Neural cell (in vitro differentiated cells): Measurements from ENCODE around the gene IL18BP. TPM values are rescaled to one million over a fixed set of nuclear protein-coding genes. Genes with fewer than 3 reads are reported as not detected.

Experiments
- H2AFZ ChIP-seq: fragments of 200-600, 300-800 bp; sonication (generic), shearing (Covaris generic); 2 replicates; pipeline ENCODE4 v1.6.0; 2014; ENCODE audit warnings: low read depth, mild to moderate bottlenecking, antibody characterized with exemption, low read length, moderate library complexity
- H3F3A ChIP-seq: fragments of 200-600 bp; shearing (Covaris generic); 2 replicates; pipeline ENCODE4 v1.6.1; 2016; ENCODE audit warnings: mild to moderate bottlenecking, moderate library complexity, mixed read lengths, antibody characterized with exemption, low read length; ENCODE audit not compliant: insufficient read depth, poor library complexity, severe bottlenecking
- H3K27ac ChIP-seq: fragments of 200-600, 300-800 bp; sonication (generic), shearing (Covaris generic); 2 replicates; pipeline ENCODE4 v1.5.1; 2014; ENCODE audit warnings: mild to moderate bottlenecking, low read length, moderate library complexity
- H3K27me3 ChIP-seq: fragments of 300-800, 200-600 bp; sonication (generic), shearing (Covaris generic); 2 replicates; pipeline ENCODE4 v1.6.0; 2014; ENCODE audit warnings: mild to moderate bottlenecking, low read depth, low read length, moderate library complexity; ENCODE audit not compliant: insufficient read depth
- H3K36me3 ChIP-seq: fragments of 300-800, 200-600 bp; sonication (generic), shearing (Covaris generic); 2 replicates; pipeline ENCODE4 v1.5.1; 2014; ENCODE audit warnings: mild to moderate bottlenecking, antibody characterized with exemption, low read length, moderate library complexity; ENCODE audit not compliant: insufficient read depth
- H3K4me2 ChIP-seq: fragments of 300-800, 200-600 bp; sonication (generic), shearing (Covaris generic); 2 replicates; pipeline ENCODE4 v1.6.0; 2014; ENCODE audit warnings: mild to moderate bottlenecking, low read length
- H3K4me3 ChIP-seq: fragments of 300-800, 200-600 bp; sonication (generic), shearing (Covaris generic); 2 replicates; pipeline ENCODE4 v1.5.1; 2014; ENCODE audit warnings: mild to moderate bottlenecking, low read length, moderate library complexity
- H3K79me2 ChIP-seq: fragments of 200-600 bp; shearing (Covaris generic); replicated peaks from 2 replicates; pipeline ENCODE4 v1.6.0; 2014; ENCODE audit warnings: mild to moderate bottlenecking, low read length, moderate library complexity; ENCODE audit not compliant: insufficient read depth
- H3K9ac ChIP-seq: fragments of 300-800, 200-600 bp; sonication (generic), shearing (Covaris generic); 2 replicates; pipeline ENCODE4 v1.6.1; 2016; ENCODE audit warnings: mild to moderate bottlenecking, low read length, mixed read lengths
- H3K9me2 ChIP-seq: fragments of 200-600 bp; shearing (Covaris generic); 2 replicates; pipeline ENCODE4 v1.6.1; 2016; ENCODE audit warnings: mild to moderate bottlenecking, low read length, mixed read lengths; ENCODE audit not compliant: insufficient read depth
- H3K9me3 ChIP-seq: fragments of 200-600, 300-800 bp; sonication (generic), shearing (Covaris generic); 2 replicates; pipeline ENCODE4 v1.6.1; 2016; ENCODE audit warnings: mild to moderate bottlenecking, mixed run types, low read length, moderate library complexity, mixed read lengths
- H4K20me1 ChIP-seq: fragments of 200-600 bp; shearing (Covaris generic); 2 replicates; pipeline ENCODE4 v1.6.1; 2016; ENCODE audit warnings: mild to moderate bottlenecking, mixed run types; ENCODE audit not compliant: insufficient read depth
- CTCF ChIP-seq: fragments of 450-650 bp; IDR thresholded peaks from 2 replicates; pipeline ENCODE4 v1.5.1; 2014; ENCODE audit warnings: antibody characterized with exemption, mild to moderate bottlenecking, moderate library complexity; ENCODE audit not compliant: poor library complexity, severe bottlenecking
- EP300 ChIP-seq: fragments of 450-650 bp; conservative IDR thresholded peaks from 2 replicates; pipeline ENCODE4 v1.6.1; 2014; ENCODE audit warnings: antibody characterized with exemption, mild to moderate bottlenecking, moderate library complexity; ENCODE audit not compliant: poor library complexity, severe bottlenecking
- EZH2 ChIP-seq: fragments of 200-600, 300-800 bp; shearing (Covaris generic), sonication (generic); IDR thresholded peaks from 2 replicates; pipeline ENCODE4 v1.6.1; 2014; ENCODE audit warnings: antibody characterized with exemption, low read length, borderline replicate concordance, mild to moderate bottlenecking; ENCODE audit not compliant: insufficient read depth, poor library complexity, severe bottlenecking
- MXI1 ChIP-seq: fragments of 450-650 bp; conservative IDR thresholded peaks from 2 replicates; pipeline ENCODE4 v1.6.1; 2014; ENCODE audit warnings: antibody characterized with exemption, mild to moderate bottlenecking; ENCODE audit not compliant: poor library complexity, severe bottlenecking
- POLR2AphosphoS5 ChIP-seq: IDR thresholded peaks from 2 replicates; pipeline ENCODE4 v1.6.1; 2012
- RAD21 ChIP-seq: fragments of 450-650 bp; conservative IDR thresholded peaks from 2 replicates; pipeline ENCODE4 v1.6.1; 2014; ENCODE audit warnings: antibody characterized with exemption, mild to moderate bottlenecking, moderate library complexity
- REST ChIP-seq: IDR thresholded peaks from 2 replicates; pipeline ENCODE4 v1.6.1; 2012; ENCODE audit warnings: borderline replicate concordance
- SMC3 ChIP-seq: fragments of 450-650 bp; conservative IDR thresholded peaks from 2 replicates; pipeline ENCODE4 v1.6.1; 2014; ENCODE audit warnings: antibody characterized with exemption, mild to moderate bottlenecking, moderate library complexity; ENCODE audit not compliant: poor library complexity
- TAF1 ChIP-seq: IDR thresholded peaks from 2 replicates; pipeline ENCODE4 v1.6.1; 2012; ENCODE audit warnings: low read depth
- polyA plus RNA-seq: library from polyadenylated mRNA; depleted of rRNA; stranded (reverse); fragments of >200 nt; gene quantifications from 2 replicates; pipeline ENCODE4 v1.2.3, GENCODE V29; 2014

Gene IL18BP
- polyA plus RNA-seq, 1 donor from 2014 or later: 3.1 TPM

GRCh38 chr11:72039856-72040401 is 41.2 kb downstream of the IL18BP start:
- peaks cover 50% of the 10 kb centered on the region for H3K79me2 ChIP-seq
- no peaks in the 10 kb centered on the region for H3K9me2 ChIP-seq
- H3K4me3 ChIP-seq: peak overlapping the region; percentile 67

GRCh38 chr11:72040491-72041363 is 42.0 kb downstream of the IL18BP start:
- TF ChIP-seq POLR2AphosphoS5 (peak; percentile 73), EP300 (peak; percentile 82), REST (no peak), CTCF (peak; percentile 43), TAF1 (peak; percentile 87), MXI1 (peak; percentile 94), EZH2 (no peak), RAD21 (peak; percentile 34), SMC3 (peak; percentile 33)
- H3K4me2 ChIP-seq: peak overlapping the region; percentile 86
- peaks cover 9% of the 10 kb centered on the region for H3F3A ChIP-seq
- no peaks in the 10 kb centered on the region for H3K27me3 ChIP-seq
- H4K20me1 ChIP-seq: no peaks in the 10 kb centered on the region
- peak overlapping the region; percentile 71 for H2AFZ ChIP-seq
- H3K9me2 ChIP-seq: no peaks in the 10 kb centered on the region
- peak overlapping the region; percentile 67 for H3K4me3 ChIP-seq
- H3K27ac ChIP-seq: peak overlapping the region; percentile 99
- no peaks in the 10 kb centered on the region for H3K36me3 ChIP-seq
- H3K79me2 ChIP-seq: peaks cover 45% of the 10 kb centered on the region
- no peaks in the 10 kb centered on the region for H3K9me3 ChIP-seq
- peak overlapping the region; percentile 94 for H3K9ac ChIP-seq

More at GRCh38 chr11:72039856-72040401, 41.2 kb downstream of the IL18BP start:
- Histone ChIP-seq H3K4me2 (peak overlapping the region; percentile 86), H3K9me3 (no peaks in the 10 kb centered on the region), H3K36me3 (no peaks in the 10 kb centered on the region), H2AFZ (peak overlapping the region; percentile 71), H4K20me1 (no peaks in the 10 kb centered on the region), H3K27ac (peak overlapping the region; percentile 99), H3F3A (peaks cover 9% of the 10 kb centered on the region), H3K27me3 (no peaks in the 10 kb centered on the region), H3K9ac (peak overlapping the region; percentile 94)
- TF ChIP-seq RAD21 (no peak), CTCF (no peak), POLR2AphosphoS5 (no peak), EZH2 (no peak), MXI1 (no peak)
